ENCODE data around the gene GJA10. TPM values are rescaled to one million over a fixed set of nuclear protein-coding genes. Genes with fewer than 3 reads are reported as not detected.

Gene GJA10
- total RNA-seq, 2 donors from 2014 or later, result not detected

- Histone ChIP-seq H3K4me1 (no peaks in the 10 kb centered on the region), H3K4me3 (no peak overlapping the region), H3K27ac (no peak overlapping the region), H3K9ac (ENCODE audit: low read depth in 2 of 2, low read length in 2 of 2) (no peak overlapping the region), H3K36me3 (no peaks in the 10 kb centered on the region), H3K9me3 (no peaks in the 10 kb centered on the region), H3K27me3 (no peaks in the 10 kb centered on the region)
- no peak for DNase-seq
- intact Hi-C loops (cut with DNase I), result no loop called here
- no peak for TF ChIP-seq CTCF (IDR thresholded peaks at IDR 0.05)
These were observed 27.4 kb downstream of the GJA10 start for GRCh38 chr6:89921691-89922090.

- no peaks in the 10 kb centered on the region for H3K4me1 ChIP-seq
- no peak overlapping the region for H3K27ac ChIP-seq
- no peaks in the 10 kb centered on the region for H3K9me3 ChIP-seq
- intact Hi-C loops (cut with DNase I), result no loop called here
- H3K27me3 ChIP-seq, result no peaks in the 10 kb centered on the region
- H3K4me3 ChIP-seq, result no peak overlapping the region
- no peak overlapping the region for H3K9ac ChIP-seq (ENCODE audit: low read depth in 2 of 2, low read length in 2 of 2)
- H3K36me3 ChIP-seq, result no peaks in the 10 kb centered on the region
- DNase-seq, result no peak
- no peak for TF ChIP-seq CTCF (IDR thresholded peaks at IDR 0.05)
These were observed 30.0 kb downstream of the GJA10 start for GRCh38 chr6:89924231-89924630.

GRCh38 chr6:89925826-89926225 is 31.6 kb downstream of the GJA10 start:
- Histone ChIP-seq H3K4me3 (no peak overlapping the region), H3K9ac (ENCODE audit: low read depth in 2 of 2, low read length in 2 of 2) (no peak overlapping the region), H3K36me3 (no peaks in the 10 kb centered on the region), H3K4me1 (no peaks in the 10 kb centered on the region), H3K27ac (no peak overlapping the region), H3K9me3 (no peaks in the 10 kb centered on the region), H3K27me3 (no peaks in the 10 kb centered on the region)
- TF ChIP-seq CTCF (IDR thresholded peaks at IDR 0.05), result no peak
- no peak for DNase-seq
- intact Hi-C loops (cut with DNase I), result no loop called here

- intact Hi-C loops (cut with DNase I), result no loop called here
- H3K4me1 ChIP-seq, result no peaks in the 10 kb centered on the region
These were observed 33.0 kb downstream of the GJA10 start for GRCh38 chr6:89927264-89927663.

GRCh38 chr6:89927791-89928550 is 33.7 kb downstream of the GJA10 start:
- intact Hi-C loops (cut with DNase I), result no loop called here
- no peaks in the 10 kb centered on the region for H3K36me3 ChIP-seq
- H3K4me3 ChIP-seq, result no peak overlapping the region
- no peaks in the 10 kb centered on the region for H3K4me1 ChIP-seq
- no peak for TF ChIP-seq CTCF (IDR thresholded peaks at IDR 0.05)
- H3K9me3 ChIP-seq, result no peaks in the 10 kb centered on the region
- no peak overlapping the region for H3K27ac ChIP-seq
- no peak overlapping the region for H3K9ac ChIP-seq (ENCODE audit: low read depth in 2 of 2, low read length in 2 of 2)
- no peaks in the 10 kb centered on the region for H3K27me3 ChIP-seq
- DNase-seq, result no peak

More at GRCh38 chr6:89927264-89927663, 33.0 kb downstream of the GJA10 start:
- no peak for TF ChIP-seq CTCF (IDR thresholded peaks at IDR 0.05)
- H3K4me3 ChIP-seq, result no peak overlapping the region
- no peaks in the 10 kb centered on the region for H3K36me3 ChIP-seq
- no peaks in the 10 kb centered on the region for H3K27me3 ChIP-seq
- no peak overlapping the region for H3K9ac ChIP-seq (ENCODE audit: low read depth in 2 of 2, low read length in 2 of 2)
- no peak for DNase-seq
- H3K27ac ChIP-seq, result no peak overlapping the region
- H3K9me3 ChIP-seq, result no peaks in the 10 kb centered on the region
